Stimulated activated CD4-positive, alpha-beta T cell treated with anti-CD3 and anti-CD28 coated beads, Interleukin-1b, Interleukin-23, amount 100 ng/mL, for 1 hour (primary cell): ENCODE measurements around the gene CLIP4.
"Not testable (repeated sequence)": the region's sequence is repeated elsewhere in the genome, so short reads cannot be mapped to it uniquely, and the experiment has no call there.

Source experiments
- DNase-seq, 2 donors: peaks; one replicate each; pipeline ENCODE4 v3.0.0-alpha.2; 2020; ENCODE audit warnings: low read depth in 2 of 2

Gene CLIP4

GRCh38 chr2:29104688-29105087 is 10.5 kb upstream of the CLIP4 start:
- no peak for DNase-seq

DNA sequence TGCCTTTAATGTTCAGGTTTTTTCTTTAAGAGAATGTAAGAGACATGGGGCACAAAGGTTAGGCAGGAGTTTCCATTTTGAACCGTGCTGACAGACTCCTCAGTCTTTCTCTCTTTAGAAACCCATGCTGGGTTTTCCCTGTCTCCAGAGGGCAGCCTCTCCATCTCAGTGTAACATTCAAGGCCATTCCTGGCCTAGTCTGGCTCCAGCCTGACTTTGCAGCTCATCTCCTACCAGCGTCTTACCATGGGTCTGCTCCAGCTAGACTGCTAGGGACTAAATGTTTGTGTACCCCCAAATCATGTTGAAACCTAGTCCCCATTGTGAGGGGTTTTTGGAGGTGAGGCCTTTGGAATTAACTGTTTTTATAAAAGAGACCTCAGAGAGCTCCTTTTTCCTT is 9.8 kb upstream of the CLIP4 start:
- no peak for DNase-seq

DNA sequence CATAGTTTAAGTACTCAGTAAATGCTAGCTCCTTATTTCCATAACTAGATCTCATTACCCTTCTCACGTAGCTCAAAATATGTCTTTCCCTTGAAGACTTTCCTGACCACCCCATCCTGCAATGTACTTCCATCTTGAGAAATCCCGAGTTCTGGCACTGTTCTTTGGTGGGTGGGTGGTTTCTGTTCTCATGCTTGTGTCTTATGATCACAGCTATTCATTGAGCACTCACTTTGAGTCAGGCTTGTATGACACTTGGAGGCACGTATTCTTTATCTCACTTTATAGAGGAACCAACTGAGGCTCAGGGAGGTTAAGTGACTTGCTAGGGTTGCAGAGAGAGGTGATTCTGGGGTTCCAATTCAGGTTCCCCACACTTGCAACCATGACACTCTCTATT is 9.0 kb upstream of the CLIP4 start:
- no peak for DNase-seq

- no peak for DNase-seq
These were observed 8.2 kb upstream of the CLIP4 start for GRCh38 chr2:29106980-29107388.

DNA sequence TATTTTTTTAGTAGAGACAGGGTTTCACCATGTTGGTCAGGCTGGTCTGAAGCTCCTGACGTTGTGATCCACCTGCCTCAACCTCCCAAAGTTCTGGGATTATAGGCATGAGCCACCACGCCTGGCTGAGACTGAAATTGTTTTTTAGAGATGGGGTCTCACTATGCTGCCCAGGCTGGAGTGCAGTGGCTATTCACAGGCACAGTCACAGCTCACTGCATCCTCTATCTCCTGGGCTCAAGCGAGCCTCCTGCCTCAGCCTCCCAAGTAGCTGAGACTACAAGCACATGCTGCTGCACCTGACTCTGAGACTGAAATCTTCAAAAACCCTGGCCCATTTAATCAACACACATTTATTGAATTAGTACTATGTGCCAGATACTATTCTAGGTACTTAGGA is 7.7 kb upstream of the CLIP4 start:
- not testable (repeated sequence) for DNase-seq

DNA sequence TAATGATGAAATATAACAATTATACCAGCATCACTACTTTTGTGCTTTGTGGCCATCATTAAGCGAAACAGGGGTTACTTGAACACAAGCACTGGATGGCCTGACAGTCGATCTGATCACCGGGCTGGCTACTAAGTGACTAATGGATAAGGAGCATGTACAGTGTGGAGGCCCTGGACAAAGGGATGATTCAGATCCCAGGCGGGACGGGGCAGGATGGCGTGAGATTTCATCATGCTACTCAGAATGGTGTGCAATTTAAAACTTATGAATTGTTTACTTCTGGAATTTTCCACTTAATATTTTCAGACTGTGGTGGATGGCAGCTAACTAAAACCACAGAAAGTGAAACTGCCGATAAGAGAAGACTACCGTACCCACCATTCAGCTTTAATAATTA is 7.0 kb upstream of the CLIP4 start:
- DNase-seq: no peak

DNA sequence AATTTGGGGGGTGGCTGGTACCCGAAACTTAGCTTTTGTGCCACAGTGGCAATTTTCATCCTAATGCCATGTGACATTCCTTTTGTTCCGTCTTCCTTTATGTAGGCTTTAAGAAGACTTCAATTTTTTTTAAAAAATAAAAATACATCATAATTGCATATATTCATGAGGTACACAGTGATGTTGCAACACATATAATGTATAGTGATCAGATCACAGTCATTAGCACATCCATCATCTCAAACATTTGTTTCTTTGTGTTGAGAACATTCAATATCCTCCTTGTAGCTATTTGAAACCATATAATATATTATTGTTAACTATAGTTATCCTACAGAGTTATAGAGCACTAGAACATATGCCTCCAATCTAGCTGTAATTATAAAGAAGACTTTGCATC is 6.0 kb upstream of the CLIP4 start:
- DNase-seq: no peak

DNA sequence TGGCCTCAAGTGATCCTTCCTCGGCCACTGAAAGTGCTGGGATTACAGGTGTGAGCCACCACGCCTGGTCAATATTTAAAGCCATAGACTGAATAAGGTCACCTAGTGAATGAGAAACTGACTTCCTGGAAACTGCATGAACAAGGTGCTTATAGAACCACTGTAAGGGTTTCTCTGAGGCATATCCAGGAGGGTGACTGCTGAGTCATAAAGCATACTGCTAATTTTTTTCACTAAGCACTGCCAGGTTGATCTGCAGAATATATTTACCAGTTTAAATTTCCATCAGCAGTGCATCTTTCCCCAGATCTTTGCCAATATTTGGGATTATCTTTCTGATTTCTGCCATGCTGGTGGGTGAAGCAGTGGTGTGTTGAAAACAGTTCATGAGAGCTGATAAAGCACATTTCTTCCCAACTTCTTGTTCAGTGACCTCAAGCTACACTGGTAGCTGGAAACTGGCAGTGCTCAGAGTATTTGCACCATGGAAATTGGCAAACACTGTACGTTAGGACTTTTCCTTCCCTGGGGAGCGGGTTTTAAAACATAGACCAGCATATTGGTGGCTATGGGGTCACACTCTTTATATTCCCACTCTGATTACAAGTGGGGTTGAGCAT is 4.2 kb upstream of the CLIP4 start:
- DNase-seq: no peak

GRCh38 chr2:29112379-29112778 is 2.8 kb upstream of the CLIP4 start:
- DNase-seq: no peak

GRCh38 chr2:29113027-29113686 is 2.1 kb upstream of the CLIP4 start:
- DNase-seq: no peak

DNA sequence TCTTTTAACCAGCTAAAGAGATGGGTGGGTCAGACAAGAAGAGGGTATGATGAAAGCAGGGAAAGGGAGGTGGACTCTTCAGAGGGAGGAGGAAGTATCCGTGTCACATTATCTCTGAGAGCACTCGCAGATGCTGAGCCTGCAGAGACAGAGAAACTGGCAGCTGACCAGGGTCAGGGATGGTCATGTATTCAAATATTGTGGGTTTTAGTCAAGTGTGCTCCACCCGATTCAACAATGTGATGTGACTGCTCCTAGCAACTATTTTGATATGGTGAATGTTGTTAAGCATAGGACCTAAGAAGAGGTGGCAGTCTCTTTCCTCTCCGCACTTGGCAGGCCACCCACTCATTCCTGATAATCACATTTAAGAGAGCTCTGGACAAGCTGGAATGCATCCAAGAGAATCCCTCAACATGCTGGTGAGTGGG is 1.3 kb upstream of the CLIP4 start:
- no peak for DNase-seq

GRCh38 chr2:29114586-29114945 is 649 bp upstream of the CLIP4 start:
- no peak for DNase-seq

GRCh38 chr2:29115797-29116781 is 874 bp downstream of the CLIP4 start:
- no peak for DNase-seq

- DNase-seq: no peak
These were observed 2.6 kb downstream of the CLIP4 start for GRCh38 chr2:29117636-29118303.

GRCh38 chr2:29119211-29119610 is 4.0 kb downstream of the CLIP4 start:
- no peak for DNase-seq

DNA sequence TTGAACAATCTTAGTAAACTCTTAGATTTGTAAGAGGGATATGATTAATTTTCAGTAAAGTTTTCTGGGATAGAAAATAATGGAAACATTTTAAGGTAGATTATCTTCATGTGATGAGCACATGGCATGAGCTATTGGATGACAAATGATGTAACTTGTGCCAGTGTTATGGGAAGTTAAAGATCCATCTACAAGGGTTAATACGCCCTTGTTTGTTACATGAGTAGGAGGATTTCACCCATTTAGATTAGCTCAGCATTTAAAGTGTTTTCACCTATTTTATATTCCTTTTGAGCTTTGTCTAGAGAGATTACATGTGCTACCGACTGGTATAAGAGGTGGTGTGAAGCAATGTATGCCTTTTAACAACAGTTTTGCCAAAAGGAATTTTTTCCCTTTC is 5.6 kb downstream of the CLIP4 start:
- DNase-seq: no peak

DNA sequence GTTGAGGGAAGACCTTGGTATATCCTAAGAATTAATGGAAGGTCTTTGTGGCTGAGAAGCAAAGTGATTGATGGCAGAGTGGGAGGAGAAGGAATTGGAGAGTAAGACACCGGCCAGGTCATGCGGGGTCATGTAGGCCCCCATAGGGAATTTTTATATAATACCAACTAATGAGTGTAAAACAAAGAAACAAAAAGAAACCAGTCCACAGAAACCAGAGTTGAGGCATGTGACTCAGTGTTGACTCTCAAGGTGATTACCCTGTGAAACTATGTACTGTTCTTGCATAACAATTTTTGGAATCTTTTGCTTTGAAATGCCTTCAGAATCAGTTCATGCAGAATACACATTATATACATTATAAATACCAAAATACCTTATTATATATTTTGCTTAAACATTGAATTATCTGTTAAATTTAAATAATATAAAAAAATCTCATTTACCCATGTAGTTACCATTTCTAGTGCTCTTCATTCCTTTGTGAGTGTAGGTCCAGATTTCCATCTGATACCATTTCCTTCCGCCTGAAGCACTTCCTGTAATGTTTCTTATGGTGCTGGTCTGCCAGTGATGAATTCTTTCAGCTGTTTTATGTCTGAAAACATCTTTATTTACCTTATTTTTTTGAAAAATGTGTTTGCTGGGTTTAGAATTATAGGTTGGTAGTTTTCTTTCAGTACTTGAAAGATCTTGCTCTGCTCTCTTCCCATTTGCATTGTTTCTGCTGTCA is 8.6 kb downstream of the CLIP4 start:
- DNase-seq: no peak

DNA sequence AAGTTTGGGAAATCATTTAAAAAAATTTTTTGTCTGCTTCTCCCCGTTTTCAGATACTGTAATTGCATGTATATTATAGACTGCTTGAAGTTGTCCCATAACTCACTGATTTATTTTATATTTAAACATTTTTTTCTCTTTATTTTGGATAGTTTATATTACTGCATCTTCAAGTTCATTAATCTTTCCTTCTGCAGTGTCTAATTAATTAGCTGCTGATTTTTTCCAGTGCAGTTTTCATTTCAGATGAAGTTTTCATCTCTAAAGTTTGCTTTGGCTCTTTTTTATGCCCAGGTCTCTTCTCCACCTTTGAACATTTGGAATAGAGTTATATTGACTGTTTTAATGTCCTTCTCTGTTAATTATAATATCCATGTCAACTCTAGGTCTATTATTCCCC is 9.3 kb downstream of the CLIP4 start:
- no peak for DNase-seq

DNA sequence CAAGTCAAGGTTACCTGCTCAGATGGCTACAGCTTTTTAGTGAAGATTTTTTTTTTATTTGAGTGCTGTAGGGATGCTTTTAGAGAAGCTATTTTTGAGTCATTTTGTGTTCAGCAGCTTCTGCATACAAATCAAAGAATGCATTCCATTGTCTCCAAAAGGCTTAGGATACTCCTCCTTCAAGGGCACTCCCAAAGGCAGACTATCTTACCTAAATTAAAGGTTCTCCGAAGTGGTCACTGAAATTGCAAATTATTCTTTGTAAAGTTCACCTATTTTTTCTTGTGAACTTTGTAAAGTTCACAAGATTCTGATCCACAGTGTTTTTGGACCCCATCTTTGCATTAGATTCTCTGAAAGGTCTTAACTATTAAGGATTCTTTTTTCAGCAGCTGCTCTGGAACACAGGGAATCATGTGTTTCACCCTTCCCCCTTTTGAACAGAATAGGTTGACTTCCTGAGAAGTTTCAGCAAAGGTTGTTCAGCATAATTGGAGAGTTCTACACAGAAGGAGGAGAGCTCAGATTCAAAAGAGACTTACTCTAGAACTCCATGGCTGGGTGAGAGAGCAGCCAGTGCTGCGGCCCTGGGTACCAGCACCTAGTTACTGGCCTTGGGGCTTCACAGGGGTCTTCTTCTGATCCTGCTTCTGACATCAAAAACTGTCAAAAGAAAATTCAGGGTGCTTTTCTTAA is 14.5 kb downstream of the CLIP4 start:
- DNase-seq: no peak

DNA sequence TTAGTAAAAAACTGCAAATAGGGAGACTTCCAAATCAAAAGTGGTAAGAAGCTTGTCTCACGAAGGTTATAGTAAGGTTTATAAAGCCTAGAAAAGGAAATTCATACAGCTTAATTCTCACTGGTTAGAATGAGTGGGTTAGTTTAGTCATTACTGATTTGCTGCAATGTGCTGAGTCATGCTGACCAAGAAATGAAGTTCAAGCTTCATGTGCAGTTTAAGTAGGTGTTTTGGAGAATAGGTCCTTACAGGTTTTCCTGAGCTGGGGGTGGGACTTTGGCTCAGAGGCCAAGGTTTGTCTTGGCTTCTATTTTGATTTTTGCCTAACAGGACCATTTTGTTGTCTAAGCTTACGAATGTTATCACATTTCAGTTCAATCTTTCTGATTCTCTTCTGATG is 15.1 kb downstream of the CLIP4 start:
- no peak for DNase-seq

DNA sequence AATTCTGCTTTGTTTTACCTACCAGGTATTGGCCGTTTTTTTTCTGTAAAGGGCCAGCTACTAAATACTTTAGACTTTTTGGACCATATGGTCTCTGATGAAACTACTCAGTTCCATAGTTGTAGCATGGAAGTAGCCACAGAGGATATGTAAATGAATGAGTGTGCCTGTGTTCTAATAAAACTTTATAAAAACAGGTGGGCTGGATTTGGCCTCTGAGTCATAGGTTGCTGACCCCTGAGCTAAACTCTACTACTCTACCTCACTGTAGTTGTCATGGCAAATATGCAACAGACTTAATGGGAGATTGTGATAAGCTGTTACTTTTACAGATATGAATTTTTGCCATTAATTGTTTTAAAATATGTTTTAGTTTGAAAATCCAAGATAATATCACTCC is 19.7 kb downstream of the CLIP4 start:
- DNase-seq: no peak
